DND-41 (cell line): ENCODE data around the gene TBXAS1.

Source experiments
- ATAC-seq: fragments of 200-7000 bp; cut with Tn5 transposase; 3 replicates; pipeline ENCODE4 v1.9.1; 2021; ENCODE audit warnings: low read depth; ENCODE audit not compliant: insufficient read depth
- DNase-seq: peaks from one replicate; pipeline ENCODE4 v3.0.0-alpha.2; 2020
- H2AFZ ChIP-seq: 2 replicates; pipeline ENCODE4 v1.6.0; 2012; ENCODE audit warnings: low read depth, low read length
- H3K27ac ChIP-seq: 2 replicates; pipeline ENCODE4 v1.5.1; 2012; ENCODE audit warnings: low read length, inconsistent platforms
- H3K27me3 ChIP-seq: fragments of 200-600 bp; sonication (generic); 2 replicates; pipeline ENCODE4 v1.6.0; 2012; ENCODE audit warnings: low read length, mild to moderate bottlenecking, inconsistent platforms; ENCODE audit not compliant: insufficient read depth, poor library complexity
- H3K36me3 ChIP-seq: 2 replicates; pipeline ENCODE4 v1.5.1; 2012; ENCODE audit warnings: low read length, inconsistent platforms; ENCODE audit not compliant: insufficient read depth
- H3K4me1 ChIP-seq: 2 replicates; pipeline ENCODE4 v1.5.1; 2012; ENCODE audit warnings: mild to moderate bottlenecking, low read length; ENCODE audit not compliant: insufficient read depth
- H3K4me2 ChIP-seq: 2 replicates; pipeline ENCODE4 v1.6.0; 2012; ENCODE audit warnings: mild to moderate bottlenecking, moderate library complexity, low read length, inconsistent platforms; ENCODE audit not compliant: insufficient read depth
- H3K4me3 ChIP-seq, 2 experiments: fragments of 200-600 bp in 1 of 2; shearing (Covaris generic) in 1 of 2; 2 replicates each; pipeline ENCODE4 v1.5.1; 2012 to 2016; ENCODE audit warnings: inconsistent platforms in 2 of 2, low read length in 2 of 2, mild to moderate bottlenecking in 2 of 2, low read depth in 1 of 2, moderate library complexity in 1 of 2
- H3K79me2 ChIP-seq: 2 replicates; pipeline ENCODE4 v1.6.0; 2012; ENCODE audit warnings: low read length, inconsistent platforms; ENCODE audit not compliant: insufficient read depth
- H3K9ac ChIP-seq: 2 replicates; pipeline ENCODE4 v1.6.0; 2012; ENCODE audit warnings: low read depth, mild to moderate bottlenecking, inconsistent platforms, low read length, moderate library complexity
- H3K9me3 ChIP-seq: 2 replicates; pipeline ENCODE4 v1.5.1; 2012; ENCODE audit warnings: low read length, moderate library complexity, mild to moderate bottlenecking, inconsistent platforms; ENCODE audit not compliant: insufficient read depth, severe bottlenecking
- H4K20me1 ChIP-seq: 2 replicates; pipeline ENCODE4 v1.6.0; 2012; ENCODE audit warnings: low read length; ENCODE audit not compliant: insufficient read depth
- EZH2 ChIP-seq: IDR thresholded peaks from 3 replicates; pipeline ENCODE4 v1.6.1; 2012; ENCODE audit warnings: borderline replicate concordance, low read depth, mild to moderate bottlenecking, moderate library complexity, low read length, inconsistent platforms; ENCODE audit not compliant: severe bottlenecking
- TF ChIP-seq, protein P1 (sequence below): IDR thresholded peaks from 2 replicates; pipeline ENCODE4 v1.5.1; 2012; ENCODE audit warnings: borderline replicate concordance, low read length, moderate library complexity, mild to moderate bottlenecking; ENCODE audit not compliant: poor library complexity, severe bottlenecking; ENCODE audit errors: extremely low read depth

Gene TBXAS1

GRCh38 chr7:139852482-139852845, 23.4 kb downstream of the TBXAS1 start:
- DNase-seq = no peak
- TF ChIP-seq, protein P1, sequence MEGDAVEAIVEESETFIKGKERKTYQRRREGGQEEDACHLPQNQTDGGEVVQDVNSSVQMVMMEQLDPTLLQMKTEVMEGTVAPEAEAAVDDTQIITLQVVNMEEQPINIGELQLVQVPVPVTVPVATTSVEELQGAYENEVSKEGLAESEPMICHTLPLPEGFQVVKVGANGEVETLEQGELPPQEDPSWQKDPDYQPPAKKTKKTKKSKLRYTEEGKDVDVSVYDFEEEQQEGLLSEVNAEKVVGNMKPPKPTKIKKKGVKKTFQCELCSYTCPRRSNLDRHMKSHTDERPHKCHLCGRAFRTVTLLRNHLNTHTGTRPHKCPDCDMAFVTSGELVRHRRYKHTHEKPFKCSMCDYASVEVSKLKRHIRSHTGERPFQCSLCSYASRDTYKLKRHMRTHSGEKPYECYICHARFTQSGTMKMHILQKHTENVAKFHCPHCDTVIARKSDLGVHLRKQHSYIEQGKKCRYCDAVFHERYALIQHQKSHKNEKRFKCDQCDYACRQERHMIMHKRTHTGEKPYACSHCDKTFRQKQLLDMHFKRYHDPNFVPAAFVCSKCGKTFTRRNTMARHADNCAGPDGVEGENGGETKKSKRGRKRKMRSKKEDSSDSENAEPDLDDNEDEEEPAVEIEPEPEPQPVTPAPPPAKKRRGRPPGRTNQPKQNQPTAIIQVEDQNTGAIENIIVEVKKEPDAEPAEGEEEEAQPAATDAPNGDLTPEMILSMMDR = no peak
- no peak for TF ChIP-seq EZH2
- Histone ChIP-seq H4K20me1 (no peaks in the 10 kb centered on the region), H3K4me2 (no peak overlapping the region), H3K27me3 (no peaks in the 10 kb centered on the region), H2AFZ (no peak overlapping the region), H3K36me3 (no peaks in the 10 kb centered on the region), H3K4me3 (no peak overlapping the region), H3K9ac (no peak overlapping the region), H3K79me2 (no peaks in the 10 kb centered on the region), H3K9me3 (no peaks in the 10 kb centered on the region), H3K27ac (no peak overlapping the region), H3K4me1 (no peaks in the 10 kb centered on the region)
- ATAC-seq = no peak

GRCh38 chr7:139853506-139854123, 24.6 kb downstream of the TBXAS1 start:
- no peaks in the 10 kb centered on the region for H3K4me1 ChIP-seq
- no peak overlapping the region for H3K27ac ChIP-seq
- no peak overlapping the region for H2AFZ ChIP-seq
- DNase-seq (no peak), ATAC-seq (no peak)
- no peaks in the 10 kb centered on the region for H4K20me1 ChIP-seq
- H3K4me3 ChIP-seq = no peak overlapping the region
- no peak overlapping the region for H3K4me2 ChIP-seq
- no peaks in the 10 kb centered on the region for H3K36me3 ChIP-seq
- no peaks in the 10 kb centered on the region for H3K79me2 ChIP-seq
- H3K9me3 ChIP-seq = no peaks in the 10 kb centered on the region
- TF ChIP-seq EZH2 = no peak
- TF ChIP-seq, protein P1 = no peak
- H3K9ac ChIP-seq = no peak overlapping the region
- H3K27me3 ChIP-seq = no peaks in the 10 kb centered on the region

- Histone ChIP-seq H4K20me1 (no peaks in the 10 kb centered on the region), H3K9ac (no peak overlapping the region), H3K4me2 (no peak overlapping the region), H3K79me2 (no peaks in the 10 kb centered on the region), H2AFZ (no peak overlapping the region), H3K27me3 (no peaks in the 10 kb centered on the region), H3K36me3 (no peaks in the 10 kb centered on the region), H3K4me1 (no peaks in the 10 kb centered on the region), H3K9me3 (no peaks in the 10 kb centered on the region), H3K27ac (no peak overlapping the region), H3K4me3 (no peak overlapping the region)
- TF ChIP-seq EZH2 = no peak
- TF ChIP-seq, protein P1 = no peak
- ATAC-seq = no peak
- no peak for DNase-seq
Measured at GRCh38 chr7:139854124-139854511, 25.1 kb downstream of the TBXAS1 start.
